Testis (tissue), 2 donors: ENCODE measurements around the gene VPS26B.

Source experiments
- CTCF ChIP-seq, 3 experiments: fragments of 450-650 bp in 2 of 3; fragments of 200-600 bp in 1 of 3; sonication (generic) in 1 of 3; IDR thresholded peaks; one replicate each; pipeline ENCODE4 v1.5.1; 2016 to 2019; ENCODE audit warnings: antibody characterized with exemption in 3 of 3, mild to moderate bottlenecking in 2 of 3, moderate library complexity in 1 of 3
- POLR2A ChIP-seq: fragments of 450-650 bp; IDR thresholded peaks from one replicate; pipeline ENCODE4 v1.6.1; 2017; ENCODE audit warnings: antibody characterized with exemption, mild to moderate bottlenecking, moderate library complexity

GRCh38 chr11:134254433-134255183 is 30.1 kb downstream of the VPS26B start:
- TF ChIP-seq CTCF (IDR thresholded peaks at IDR 0.05): no peak
- no peak for TF ChIP-seq POLR2A
